CD4-positive, alpha-beta T cell treated with Interleukin-6 at 100 ng/mL for 8 hours (primary cell): ENCODE measurements around the gene TLR1.
"Not testable (repeated sequence)": the region's sequence is repeated elsewhere in the genome, so short reads cannot be mapped to it uniquely, and the experiment has no call there.

ENCODE experiments used
- DNase-seq: peaks from one replicate; pipeline ENCODE4 v3.0.0-alpha.2; 2020; ENCODE audit warnings: mixed read lengths, low spot score

TLR1 gene, protein sequence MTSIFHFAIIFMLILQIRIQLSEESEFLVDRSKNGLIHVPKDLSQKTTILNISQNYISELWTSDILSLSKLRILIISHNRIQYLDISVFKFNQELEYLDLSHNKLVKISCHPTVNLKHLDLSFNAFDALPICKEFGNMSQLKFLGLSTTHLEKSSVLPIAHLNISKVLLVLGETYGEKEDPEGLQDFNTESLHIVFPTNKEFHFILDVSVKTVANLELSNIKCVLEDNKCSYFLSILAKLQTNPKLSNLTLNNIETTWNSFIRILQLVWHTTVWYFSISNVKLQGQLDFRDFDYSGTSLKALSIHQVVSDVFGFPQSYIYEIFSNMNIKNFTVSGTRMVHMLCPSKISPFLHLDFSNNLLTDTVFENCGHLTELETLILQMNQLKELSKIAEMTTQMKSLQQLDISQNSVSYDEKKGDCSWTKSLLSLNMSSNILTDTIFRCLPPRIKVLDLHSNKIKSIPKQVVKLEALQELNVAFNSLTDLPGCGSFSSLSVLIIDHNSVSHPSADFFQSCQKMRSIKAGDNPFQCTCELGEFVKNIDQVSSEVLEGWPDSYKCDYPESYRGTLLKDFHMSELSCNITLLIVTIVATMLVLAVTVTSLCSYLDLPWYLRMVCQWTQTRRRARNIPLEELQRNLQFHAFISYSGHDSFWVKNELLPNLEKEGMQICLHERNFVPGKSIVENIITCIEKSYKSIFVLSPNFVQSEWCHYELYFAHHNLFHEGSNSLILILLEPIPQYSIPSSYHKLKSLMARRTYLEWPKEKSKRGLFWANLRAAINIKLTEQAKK

DNA sequence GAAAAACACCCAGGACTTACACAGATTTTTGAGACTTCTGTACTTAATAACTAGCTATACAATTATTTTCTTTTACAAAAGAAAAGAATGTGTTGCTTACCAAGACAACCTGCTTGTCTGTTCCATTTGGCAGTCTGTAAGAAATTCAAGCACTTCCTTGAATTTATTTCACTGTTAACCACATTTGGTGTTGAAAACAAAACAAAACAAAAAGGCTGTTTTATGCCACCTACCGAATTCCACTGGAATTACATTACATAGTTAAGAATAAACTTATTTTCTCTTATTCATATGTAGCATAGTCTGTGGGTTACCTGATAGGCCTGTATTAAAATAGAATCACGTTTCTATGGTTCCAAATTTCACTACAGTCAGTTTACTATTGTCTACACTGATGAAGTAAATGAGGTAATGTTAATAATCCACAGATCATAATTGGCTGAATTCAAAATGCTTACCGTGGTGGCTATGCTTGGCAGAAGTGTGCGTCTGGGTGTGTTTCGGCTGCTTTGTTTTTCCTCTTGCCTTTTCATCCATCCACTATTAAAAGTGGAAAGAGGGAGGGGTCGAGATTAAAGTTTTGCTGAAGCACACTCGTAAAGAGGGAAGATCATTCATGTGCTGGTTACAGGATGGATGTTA is at the start of gene TLR1:
TLR1 (minus strand) TSS at position 138 of the 642 bp plus-strand sequence. CDS start 5,960 bp downstream, outside the sequence.
- DNase-seq, result peak; percentile 63

DNA sequence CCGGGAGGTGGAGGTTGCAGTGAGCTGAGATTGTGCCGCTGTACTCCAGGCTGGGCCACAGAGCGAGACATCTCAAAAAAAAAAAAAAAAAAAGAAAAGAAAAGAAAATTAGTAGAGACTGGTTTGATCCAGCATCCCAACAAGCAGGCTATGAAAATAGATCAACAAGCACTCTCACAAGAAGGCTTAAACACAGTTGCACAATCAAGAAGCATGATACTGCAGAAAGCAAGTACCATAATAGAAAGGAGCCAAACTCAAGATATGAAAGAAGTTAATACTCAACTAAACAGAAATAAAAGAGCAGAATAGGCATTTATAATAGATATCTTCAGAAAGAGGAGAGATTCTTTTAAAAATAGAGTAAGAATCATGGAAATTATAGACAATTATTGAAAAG is 41.4 kb upstream of the TLR1 start:
- no peak for DNase-seq

DNA sequence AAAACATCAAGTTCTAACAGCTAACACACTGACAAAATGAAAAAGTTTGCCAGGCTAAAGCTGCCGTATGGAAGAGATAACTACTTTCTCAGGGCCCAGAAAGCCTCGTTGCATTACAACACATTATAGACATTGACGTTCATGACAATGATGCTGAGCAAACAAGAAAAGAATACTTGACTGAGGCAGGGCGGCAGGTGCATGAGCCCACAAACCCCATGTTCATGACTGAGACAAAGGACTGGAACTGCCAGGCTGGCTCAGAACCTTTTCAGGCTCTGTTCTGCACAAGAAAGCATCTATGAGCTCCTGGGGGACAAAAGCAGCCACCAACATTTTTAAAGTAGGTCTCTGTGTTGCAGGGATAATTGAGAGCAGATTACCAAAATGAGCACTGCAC is 38.4 kb upstream of the TLR1 start:
- DNase-seq, result no peak

DNA sequence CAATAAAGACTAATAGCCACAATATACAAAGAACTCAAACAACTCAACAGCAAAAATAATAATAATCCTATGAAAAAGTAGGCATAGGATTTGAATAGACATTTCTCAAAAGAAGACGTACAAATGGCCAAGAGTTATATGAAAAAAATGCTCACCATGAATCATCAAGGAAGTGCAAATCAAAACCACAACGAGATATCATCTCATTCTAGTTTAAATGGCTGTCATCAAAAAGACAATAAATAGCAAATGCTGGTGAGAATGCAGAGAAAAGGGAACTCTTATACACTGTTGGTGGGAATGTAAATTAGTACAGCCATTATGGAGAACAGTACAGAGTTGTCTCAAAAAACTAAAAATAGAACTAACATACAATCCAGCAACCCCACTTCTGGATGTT is 33.3 kb upstream of the TLR1 start:
- DNase-seq, result peak; percentile 45

DNA sequence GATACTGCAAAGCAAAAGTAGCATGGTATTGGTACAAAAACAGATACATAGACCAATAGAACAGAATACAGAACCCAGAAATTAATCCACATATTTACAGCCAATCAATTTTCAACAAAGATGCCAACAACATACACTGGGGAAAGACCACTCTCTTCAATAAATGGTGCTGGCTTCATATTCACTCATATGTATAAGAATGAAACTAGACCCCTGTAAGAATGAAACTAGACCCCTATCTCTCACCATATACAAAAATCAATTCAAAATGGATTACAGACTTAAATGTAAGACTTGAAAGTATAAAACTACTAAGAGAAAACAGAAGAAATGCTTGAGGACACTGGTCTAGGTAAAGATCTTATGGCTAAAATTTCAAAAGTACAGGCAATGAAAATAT is 32.7 kb upstream of the TLR1 start:
- DNase-seq, result no peak

DNA sequence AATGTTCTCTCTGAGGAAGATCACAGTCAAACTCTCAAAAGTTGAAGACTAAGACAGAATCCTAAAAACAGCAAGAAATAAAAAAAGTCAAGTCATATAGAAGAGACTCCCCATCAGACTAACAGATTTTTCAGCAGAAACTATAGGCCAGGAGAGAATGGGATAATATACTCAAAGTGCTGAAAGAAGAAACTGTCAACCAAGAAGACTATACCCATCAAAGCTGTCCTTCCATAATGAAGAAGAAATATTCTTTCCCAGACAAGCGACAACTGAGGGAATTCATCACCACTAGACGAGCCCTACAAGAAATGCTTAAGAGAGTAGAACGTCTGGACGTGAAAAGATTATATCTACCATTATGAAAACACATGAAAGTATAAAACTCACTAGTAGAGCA is 30.0 kb upstream of the TLR1 start:
- no peak for DNase-seq

DNA sequence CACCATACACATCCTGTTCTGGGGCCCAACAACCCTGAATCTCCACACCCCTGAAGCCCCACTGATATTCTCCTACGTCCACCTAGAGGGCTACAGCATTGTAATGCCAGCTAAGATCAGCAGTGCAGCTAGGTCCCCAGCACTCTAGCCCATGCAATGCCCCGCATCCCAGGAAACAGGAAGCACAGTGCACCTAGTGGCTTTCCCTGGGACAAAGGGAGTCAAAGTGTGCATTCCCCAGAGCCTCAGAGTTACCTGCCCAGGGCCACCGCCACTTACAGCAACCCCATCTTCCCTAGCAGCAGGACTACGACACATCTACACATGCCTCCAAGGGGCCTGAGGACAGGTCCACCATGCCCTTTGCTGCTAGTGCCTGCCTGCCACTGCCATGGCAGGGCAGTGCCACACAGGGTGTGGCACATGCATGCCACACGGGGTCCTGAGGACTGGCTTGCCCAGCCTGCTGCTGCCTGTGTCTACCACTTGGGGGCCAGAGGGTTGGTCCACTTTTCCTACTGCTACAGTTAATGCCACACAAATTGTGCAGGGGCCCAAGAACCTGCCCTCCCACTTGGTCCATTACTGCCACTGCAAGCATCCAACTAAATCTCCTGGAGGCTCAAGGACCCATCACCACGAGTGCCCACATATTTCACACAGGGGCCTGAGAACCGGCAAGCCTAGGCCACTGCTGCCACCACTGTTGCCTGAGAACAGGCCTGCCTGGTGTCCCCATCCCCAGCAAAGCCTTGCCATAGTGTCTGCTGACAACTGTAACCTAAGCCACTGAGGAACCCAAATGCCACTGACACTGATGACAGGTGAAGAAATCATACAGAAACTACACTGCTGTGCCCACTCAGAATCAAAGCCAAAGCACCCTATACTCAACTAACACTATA is 28.3 kb upstream of the TLR1 start:
- DNase-seq, result no peak

DNA sequence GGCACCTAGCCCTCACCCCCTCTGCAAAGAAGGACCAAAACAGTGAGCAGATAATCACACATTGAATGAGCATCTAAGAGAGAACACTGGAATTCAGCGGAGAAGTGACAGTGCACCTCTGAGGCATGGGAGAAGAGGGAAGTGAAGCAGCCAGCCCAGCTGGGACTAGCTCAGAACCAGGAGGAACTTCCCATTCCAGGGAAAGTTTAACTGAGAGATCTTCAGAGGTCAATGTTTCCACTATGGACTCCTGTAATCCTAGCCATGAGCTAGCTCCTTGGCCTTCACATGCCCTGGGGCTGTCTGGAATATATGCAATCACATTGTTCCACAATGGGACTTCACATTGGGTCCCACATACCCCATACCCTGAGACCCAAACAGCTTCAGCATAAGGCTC is 27.6 kb upstream of the TLR1 start:
- no peak for DNase-seq

DNA sequence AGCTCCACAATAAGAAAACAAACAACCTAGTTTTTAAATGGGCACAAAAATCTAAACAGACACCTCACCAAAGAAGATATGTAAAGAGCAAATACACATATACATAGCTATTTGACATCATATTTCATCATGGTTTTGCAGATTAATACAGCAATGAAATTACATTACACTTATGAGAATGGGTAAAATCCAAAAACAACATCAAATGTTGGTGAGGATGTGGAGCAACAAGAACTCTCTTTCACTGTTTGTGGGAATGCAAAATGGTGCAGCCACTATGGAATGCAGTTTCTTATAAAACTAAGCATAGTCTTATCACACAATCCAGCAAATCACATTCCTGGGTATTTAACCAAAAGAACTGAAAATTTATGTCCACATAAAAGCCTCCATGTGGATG is 27.1 kb upstream of the TLR1 start:
- DNase-seq, result no peak

DNA sequence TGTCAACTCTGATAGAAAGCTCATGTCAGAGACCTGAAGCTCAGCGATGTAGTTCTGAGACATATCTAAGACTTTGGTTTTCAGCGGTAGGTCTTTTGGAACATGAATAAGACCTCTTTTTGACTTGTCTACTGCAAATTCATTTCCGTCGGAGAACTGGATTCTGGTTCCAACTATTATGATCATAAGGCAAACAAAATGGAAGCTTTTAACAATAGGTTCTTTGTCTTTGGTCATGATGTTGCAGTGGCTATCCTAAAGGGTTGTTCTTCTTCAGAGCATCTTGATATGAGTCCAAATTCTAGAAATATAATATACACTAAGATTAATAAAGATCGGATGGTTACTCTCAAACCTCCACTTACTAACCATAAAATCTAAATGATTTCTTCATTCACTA is 24.6 kb upstream of the TLR1 start:
- DNase-seq, result no peak

DNA sequence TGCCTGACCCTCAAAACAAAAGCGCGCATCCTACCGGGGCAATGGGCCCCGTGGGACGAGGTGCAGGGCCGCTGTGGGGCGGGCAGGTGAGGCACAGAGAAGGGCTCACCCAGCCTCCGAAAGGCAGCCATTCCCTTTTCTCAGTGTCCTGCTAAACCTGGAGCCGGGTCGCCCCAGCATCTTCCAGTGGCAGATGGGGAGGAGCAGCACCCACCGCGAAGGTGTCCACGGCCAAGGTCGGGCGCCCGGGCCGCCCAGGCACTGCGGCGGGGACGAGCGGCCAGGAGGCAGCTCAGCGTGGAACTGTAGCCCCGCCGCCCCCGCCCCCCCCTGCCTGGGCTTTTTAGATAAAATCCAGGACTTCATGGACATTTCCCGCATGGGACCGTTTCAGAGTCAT is 19.2 kb upstream of the TLR1 start:
- no peak for DNase-seq

DNA sequence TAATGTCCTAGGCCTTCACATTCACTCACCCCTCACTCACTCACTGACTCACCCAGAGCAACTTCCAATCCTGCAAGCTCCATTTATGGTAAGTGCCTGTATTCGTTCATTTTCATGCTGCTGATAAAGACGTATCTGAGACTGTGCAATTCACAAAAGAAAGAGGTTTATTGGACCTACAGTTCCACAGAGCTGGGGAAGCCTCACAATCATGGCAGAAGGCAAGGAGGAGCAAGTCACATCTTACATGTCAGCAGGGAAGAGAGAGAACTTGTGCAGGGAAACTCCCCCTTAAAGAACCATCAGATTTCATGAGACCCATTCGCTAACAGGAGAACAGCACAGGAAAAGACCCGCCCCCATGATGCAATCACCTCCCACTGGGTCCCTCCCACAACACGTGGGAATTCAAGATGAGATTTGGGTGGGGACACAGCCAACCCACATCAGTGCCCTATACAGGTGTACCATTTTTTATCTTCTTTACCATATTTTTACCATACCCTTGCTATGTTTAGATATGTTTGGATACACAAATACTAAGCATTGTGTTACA is 18.2 kb upstream of the TLR1 start:
- DNase-seq, result no peak

DNA sequence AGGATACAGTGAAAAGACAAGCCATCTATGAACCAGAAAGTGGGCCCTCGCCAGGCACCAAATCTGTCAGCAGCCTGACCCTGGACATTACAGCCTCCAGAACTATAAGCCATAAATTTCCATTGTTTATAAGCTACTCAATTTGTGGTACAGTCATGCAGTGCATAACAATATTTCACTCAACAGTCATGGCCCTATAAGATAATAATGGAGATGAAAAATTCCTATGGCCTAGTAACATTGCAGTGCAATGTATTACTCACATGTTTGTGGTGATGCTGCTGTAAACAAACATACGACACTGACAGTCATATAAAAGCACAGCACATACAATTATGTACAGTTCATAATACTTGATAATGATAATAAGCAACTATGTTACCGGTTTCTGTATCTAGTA is 17.1 kb upstream of the TLR1 start:
- DNase-seq, result no peak

DNA sequence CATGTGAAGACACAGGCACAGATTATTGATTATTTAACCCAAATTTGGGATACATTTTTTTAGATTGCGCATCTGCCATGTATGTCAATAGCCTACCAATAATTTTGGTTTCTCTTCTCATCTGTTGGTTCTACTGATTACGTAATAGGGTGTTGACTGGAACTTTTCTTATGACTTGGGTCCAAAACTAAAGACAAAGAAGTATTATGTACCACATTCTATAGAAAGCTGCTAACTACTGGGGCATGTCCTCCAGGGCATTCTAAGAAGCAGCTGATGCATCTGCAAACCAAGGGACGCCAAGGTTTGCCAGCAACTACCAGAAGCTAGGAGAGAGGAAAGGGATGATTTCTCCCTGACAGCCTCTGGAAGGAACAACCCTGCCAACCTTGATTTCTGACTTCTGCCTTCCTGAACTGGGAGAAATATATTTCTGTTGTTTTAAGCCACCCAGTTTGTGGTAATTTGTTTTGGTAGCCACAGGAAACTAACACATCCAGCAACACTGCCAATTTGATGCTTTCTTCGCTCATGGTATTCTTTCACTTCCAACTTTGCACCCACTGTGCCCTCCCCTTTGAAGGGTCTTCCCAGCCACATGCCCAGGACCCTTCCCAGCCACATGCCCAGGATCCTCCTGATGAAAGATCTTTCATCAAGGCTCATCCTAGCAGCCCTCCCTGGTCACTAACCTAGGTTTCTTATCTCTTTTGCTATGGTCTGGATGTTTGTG is 15.9 kb upstream of the TLR1 start:
- no peak for DNase-seq

DNA sequence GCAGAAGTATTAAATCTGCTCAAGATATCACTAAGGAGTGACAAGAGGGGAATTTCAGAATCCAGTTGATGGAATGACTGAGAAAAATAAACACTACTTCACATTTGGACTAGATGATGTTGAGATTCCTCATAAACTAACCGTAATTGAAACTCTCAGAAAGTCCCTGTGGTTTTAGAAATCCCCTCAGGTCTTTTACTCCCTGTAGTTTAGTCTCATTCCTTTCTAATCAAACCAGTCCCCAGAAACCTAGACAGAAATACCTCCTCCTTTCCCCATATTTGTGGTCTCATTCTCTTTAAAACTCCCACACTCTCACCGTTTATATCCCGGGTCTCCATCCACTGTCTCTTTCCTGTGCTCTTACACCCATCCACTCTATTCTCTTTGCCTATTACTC is 15.0 kb upstream of the TLR1 start:
- no peak for DNase-seq

DNA sequence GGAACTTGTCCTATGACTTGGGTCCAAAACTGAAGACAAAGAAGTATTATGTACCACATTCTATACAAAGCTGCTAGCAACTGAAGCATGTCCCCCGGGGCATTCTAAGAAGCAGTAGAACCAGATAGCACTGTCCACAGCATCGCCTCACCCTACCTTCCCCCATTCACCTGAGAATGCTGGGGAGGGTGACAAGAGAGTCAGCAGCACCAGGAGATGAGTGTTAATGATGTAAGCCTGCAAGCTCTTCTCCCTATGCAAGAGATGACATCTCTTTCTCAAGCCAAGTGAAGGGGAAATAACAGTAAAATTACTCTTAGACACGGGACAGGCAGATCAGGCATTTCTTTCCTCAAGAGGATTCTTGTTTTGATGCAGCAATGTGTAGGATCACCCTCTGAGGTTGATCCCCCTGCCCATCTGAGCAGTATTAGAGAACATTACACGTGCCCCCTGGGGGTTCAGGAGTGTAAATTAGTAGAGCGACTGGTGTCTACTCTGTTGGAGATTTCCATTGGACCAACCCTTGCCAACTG is 13.9 kb upstream of the TLR1 start:
- DNase-seq, result no peak

DNA sequence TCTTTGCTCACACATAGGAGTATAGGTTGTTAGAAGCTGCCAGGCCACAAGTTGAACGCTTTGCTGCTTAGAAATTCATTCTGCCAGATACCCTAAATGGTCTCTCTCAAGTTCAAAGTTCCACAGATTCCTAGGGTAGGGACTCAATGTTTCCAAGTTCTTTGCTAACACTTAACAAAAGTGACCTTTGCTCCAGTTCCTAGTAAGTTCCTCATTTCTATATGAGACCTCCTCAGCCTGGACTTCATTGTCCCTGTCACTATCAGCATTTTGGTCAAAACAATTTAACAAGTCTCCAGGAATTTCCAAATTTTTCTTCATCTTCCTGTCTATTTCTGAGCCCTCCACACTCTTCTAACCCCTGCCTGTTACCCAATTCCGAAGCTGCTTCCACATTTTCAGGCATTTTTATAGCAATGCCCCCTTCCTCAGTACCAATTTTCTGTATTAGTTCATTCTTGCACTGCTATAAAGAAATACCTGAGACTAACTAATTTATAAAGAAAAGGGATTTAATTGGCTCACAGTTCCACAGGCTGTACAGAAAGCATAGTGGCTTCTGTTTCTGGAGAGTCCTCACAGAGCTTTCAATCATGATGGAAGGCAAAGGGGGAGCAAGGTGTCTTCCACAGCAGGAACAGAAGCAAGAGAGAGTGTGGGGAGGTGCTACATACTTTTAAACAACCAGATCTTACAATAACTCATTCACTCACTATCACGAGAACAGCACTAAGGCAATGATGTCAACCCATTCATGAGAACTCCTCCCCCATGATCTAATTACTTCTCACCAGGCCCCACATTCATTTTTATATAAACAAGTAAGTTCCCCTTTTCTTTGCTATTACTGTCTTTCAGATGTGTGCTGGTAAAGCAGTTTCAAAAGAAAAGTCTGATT is 11.5 kb upstream of the TLR1 start:
- no peak for DNase-seq

DNA sequence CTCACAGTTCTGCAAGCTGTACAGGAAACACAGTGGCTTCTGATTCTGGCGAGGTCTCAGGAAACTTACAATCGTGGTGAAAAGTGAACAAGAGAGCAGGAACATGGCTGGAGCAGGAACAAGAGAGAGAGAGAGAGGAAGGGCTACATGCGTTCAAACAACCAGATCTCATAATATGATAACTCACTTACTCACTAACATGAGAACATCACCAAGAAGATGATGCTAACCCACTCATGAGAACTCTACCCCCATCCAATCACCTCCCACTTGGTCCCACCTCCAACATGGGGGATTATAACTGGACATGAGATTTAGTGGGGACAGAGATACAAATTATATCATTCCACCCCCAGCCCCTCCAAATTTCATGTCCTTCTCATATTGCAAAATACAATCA is 9.8 kb upstream of the TLR1 start:
- no peak for DNase-seq

DNA sequence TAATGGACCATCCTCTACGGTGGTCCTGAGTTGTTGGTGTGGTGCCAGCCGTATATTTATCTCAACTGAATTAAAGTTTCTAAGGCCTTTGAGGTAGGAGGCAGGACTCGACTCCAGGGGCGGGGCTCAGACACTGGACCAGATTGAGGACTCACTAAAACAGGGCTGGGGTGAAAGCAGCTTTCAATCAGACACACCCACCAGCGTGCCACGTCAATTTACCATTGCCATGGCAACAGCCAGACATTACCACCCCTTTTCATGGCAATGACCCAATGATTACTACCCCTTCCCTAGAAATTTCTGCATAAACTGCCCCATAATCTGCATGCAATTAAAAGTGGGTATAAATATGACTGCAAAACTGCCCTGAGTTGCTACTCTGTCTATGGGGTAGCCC is 6.7 kb upstream of the TLR1 start:
- no peak for DNase-seq

DNA sequence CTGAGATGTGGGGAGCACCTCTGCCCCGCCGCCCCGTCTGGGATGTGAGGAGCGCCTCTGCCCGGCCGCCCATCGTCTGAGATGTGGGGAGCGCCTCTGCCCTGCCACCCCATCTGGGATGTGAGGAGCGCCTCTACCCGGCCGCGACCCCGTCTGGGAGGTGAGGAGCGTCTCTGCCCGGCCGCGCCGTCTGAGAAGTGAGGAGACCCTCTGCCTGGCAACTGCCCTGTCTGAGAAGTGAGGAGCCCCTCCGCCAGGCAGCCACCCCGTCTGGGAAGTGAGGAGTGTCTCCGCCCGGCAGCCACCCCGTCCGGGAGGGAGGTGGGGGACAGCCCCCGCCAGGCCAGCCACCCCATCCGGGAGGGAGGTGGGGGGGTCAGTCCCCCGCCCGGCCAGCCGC is 2.9 kb upstream of the TLR1 start:
- DNase-seq, result not testable (repeated sequence)
